ENCODE measurements around the gene TAPT1. TPM values are rescaled to one million over a fixed set of nuclear protein-coding genes. Genes with fewer than 3 reads are reported as not detected.

Gene TAPT1, protein sequence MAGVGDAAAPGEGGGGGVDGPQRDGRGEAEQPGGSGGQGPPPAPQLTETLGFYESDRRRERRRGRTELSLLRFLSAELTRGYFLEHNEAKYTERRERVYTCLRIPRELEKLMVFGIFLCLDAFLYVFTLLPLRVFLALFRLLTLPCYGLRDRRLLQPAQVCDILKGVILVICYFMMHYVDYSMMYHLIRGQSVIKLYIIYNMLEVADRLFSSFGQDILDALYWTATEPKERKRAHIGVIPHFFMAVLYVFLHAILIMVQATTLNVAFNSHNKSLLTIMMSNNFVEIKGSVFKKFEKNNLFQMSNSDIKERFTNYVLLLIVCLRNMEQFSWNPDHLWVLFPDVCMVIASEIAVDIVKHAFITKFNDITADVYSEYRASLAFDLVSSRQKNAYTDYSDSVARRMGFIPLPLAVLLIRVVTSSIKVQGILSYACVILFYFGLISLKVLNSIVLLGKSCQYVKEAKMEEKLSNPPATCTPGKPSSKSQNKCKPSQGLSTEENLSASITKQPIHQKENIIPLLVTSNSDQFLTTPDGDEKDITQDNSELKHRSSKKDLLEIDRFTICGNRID
- 10 to 100 TPM; 35.9 to 39.9 TPM for total RNA-seq
- long read RNA-seq, full-length matches to known transcripts = 1 of 1 reads
- long read RNA-seq, partial matches to known transcripts = 0 of 1 reads
- long read RNA-seq, other reads (novel, unspliced or antisense) = 0 of 1 reads

DNA sequence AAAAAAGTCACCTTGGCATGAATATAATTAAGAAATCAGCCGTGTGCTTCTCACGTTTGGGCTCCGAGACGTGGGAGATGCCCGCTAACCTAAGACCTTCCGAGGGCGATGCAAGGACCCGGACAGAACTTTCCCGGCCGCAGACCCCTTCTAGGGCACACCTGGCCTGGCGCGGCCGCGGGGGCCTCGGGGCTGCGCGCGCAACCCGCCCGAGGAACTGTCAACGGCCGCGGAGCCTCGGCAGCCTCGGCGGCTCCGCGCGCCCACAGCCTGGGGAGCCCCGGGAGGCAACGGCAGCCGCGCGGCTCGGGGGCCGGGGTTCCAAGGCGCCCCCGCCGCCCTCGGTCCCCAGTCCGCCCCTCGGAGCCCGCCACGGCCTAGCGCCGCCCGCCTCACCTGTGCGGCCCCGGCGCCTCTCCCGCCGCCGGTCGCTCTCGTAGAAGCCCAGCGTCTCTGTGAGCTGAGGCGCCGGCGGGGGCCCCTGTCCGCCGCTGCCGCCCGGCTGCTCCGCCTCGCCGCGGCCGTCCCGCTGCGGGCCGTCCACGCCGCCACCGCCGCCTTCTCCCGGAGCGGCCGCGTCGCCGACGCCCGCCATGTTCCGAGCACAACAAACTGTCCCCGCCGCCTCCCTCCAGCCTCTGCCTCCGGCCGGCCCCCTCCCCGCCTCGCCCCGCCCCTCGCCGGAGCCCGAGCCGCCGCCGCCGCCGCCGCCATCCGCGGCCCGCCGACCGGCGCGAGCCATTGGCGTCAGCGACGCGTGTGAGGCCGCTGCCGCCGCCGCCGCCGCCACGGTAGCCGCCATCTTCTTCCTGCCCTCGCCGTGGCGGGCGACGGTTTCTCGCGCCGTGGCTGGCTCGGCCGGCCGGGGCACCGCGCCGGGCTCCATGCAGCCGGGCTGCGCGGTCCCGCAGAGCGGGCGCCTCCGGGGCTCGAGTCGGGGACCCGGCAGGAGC, at the start of gene TAPT1:
TSS of gene TAPT1 (minus strand) at position 609 of the 953 bp plus-strand sequence. CDS start at position 595, 14 bp downstream.
- DNase-seq (peak; percentile 88), ATAC-seq (peak; percentile 80 to 91)
- intact Hi-C loops (cut with DNase I) = no loop called here

DNA sequence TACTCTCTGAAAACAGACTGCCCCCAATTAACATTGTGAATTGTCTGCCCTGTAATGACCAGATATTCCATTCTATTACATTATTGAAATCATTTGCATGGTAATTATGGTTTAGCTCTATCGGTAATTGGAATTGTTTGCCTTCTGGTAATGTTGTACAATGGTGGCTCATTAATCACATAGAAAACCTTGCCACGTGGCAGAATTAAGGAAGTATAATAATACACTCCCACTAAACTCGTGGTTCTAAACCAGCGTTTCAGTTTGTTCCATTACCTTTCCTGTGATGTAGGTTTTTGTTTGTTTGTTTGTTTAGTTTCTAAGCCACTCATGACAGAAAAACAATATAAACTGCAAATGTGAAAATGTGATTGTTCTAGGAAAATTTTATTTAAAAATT, 45.1 kb upstream of the TAPT1 start:
- ATAC-seq (no peak), DNase-seq (no peak)
- intact Hi-C loops (cut with DNase I) = no loop called here

DNA sequence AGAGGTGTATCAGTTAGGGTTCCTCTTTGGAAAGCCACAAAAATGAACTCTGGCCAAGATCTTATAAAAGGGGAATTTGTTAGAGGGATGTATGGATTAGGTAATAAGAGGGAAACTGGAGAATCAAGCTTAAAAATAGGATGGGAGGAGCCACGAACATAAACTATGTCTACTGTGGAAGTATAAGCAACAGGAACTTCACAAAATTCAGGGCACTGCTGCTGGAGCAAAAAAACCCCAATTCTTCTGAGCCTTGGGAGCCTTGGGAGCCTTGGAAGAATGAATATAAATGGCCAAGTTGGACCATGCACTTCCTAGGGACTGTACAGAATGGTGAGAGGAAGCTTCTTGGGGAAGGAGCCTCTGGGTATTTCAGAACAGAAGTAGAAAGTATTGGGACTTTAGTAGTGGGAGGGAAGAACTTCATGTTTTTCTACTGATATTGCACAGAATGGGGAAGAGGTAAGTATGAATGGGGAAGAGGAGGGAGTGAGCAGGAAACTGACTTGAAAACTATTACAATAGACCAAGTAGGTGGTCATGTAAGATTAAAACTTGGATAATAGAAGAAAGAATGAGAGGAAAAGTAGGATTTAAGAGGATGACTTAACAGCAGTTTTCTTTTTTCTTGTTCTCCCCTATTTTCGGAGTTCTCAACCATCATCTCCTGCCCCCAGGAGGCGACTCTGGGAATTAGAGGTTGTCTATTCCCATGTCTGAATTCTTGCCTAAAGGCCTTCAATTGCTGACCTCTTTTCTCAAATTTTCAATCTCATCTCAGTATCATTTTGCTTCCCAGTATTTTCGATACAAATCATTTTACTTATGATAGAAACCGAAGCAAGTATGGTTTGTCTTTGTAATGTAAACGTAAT, 44.4 kb upstream of the TAPT1 start:
- intact Hi-C loops (cut with DNase I) = no loop called here
- ATAC-seq (peak; percentile 28 to 55), DNase-seq (no peak)

DNA sequence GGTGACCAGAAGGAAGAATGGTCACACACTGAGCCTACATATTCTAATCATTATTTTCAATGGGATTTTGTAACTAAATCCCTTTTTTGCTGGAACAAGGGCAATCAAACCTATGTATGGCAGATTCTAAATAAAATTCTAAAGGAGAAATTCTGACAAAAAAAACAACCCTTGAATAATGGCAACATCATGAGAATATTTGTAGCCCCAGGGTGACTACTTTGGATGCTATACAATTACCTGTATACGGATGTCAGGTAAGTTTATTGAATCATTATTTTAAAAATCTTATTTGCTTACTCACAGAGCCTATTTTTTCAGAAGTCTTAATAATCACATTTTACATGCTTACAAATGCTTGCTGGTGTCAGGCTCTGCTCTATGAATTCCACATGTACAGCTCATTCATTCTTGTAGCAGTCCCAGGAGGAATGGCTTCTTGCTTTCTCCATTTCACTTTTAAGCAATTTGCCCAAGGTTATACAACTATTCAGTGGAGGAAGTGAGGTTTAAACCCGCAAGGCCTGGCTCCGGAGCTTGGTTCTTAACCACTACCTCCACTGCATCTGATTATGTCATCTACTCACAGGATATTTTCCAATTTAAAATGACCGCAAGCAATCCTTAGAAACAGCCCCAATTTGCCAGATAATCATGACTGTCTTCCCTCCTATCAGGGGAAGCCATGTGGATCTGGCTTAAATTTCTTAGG, 43.6 kb upstream of the TAPT1 start:
- intact Hi-C loops (cut with DNase I) = loop anchor here (10.0 kb wide), 2 partner anchors 245 to 385 kb away; no protein-coding TSS in a partner anchor
- peak; percentile 22 for DNase-seq
- ATAC-seq = peak; percentile 74 to 79

DNA sequence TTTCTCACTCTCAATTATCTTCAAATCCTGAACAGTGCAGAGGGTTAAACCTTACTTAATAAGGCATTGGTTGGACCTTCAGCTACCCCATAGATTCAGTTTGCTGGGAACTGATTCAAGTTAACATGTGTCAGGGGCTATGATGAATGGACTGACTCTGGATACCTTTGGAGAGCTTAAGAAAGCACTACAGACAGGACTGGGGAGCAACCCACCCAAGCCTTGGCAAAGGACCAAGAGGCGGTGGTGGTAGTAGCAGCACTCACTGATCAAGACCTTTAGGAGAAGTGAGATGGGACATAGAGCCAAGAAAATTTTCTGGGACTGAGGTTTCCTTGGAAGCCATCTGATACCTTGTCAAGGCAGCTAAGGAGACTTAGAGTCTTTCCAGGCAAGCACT, 43.0 kb upstream of the TAPT1 start:
- intact Hi-C loops (cut with DNase I) = loop anchor here (10.0 kb wide), 2 partner anchors 244 to 384 kb away; no protein-coding TSS in a partner anchor
- ATAC-seq (no peak), DNase-seq (no peak)

DNA sequence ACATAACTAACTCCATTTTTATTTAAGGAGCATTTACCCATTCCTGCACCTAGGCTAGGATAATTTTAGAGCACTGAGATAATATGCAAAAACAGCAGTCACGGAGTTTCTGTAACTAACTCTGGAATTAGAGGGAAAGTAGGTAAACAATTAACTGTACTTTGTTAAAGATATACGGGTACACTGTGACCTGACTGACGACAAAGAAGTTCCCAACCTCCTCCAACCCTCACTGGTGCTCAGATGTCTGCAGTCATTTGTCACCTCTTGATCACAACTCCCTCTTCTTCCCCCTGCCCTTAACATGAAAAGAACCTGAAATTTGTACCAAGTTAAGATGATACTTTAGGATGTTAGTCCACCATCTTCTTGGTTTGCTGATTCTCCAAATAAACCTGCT, 42.0 kb upstream of the TAPT1 start:
- intact Hi-C loops (cut with DNase I) = loop anchor here (10.0 kb wide), 2 partner anchors 243 to 383 kb away; no protein-coding TSS in a partner anchor
- DNase-seq (no peak), ATAC-seq (no peak)

DNA sequence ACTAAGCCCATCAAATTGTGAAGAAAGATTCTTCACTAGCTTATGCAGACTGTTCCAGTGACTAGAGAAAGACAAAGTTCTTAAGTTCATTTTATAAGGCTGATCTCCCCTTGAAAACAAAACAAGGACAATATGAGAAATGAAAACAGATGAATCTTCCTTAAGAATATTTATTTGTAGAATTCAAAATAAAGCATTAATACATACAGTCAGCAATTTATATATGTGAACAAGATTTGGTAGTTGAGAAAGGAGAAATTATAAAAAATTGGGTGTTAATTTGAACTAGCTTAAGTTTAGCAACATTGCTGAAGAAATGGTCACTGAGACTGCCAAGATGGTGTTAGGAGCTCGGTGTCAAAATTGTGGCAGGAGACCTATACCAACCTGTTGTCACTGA, 41.4 kb upstream of the TAPT1 start:
- no peak for ATAC-seq
- DNase-seq = no peak
- intact Hi-C loops (cut with DNase I) = loop anchor here (10.0 kb wide), 2 partner anchors 243 to 383 kb away; no protein-coding TSS in a partner anchor

DNA sequence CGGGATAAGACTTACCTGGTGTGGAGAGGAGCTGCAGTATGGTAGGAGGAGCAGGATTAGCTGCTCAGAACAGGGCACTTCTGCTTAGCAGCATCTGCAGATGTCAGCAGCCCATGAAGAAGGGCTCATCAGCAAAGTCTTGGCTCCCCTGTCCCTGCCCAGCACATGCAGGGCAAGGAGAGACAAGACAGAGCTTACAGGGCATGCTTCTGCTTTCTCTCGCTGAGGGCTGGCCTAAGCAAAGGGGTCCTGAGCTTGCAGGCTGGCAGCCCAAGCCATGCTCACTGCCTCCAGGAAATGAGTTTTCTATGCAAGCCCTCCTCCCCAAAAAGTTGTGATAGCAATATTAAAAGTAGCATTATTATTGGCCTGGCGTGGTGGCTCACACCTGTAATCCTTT, 39.5 kb upstream of the TAPT1 start:
- ATAC-seq (no peak), DNase-seq (no peak)
- intact Hi-C loops (cut with DNase I) = loop anchor here (1.0 to 10.0 kb wide), 3 partner anchors 240 to 381 kb away; no protein-coding TSS in a partner anchor

DNA sequence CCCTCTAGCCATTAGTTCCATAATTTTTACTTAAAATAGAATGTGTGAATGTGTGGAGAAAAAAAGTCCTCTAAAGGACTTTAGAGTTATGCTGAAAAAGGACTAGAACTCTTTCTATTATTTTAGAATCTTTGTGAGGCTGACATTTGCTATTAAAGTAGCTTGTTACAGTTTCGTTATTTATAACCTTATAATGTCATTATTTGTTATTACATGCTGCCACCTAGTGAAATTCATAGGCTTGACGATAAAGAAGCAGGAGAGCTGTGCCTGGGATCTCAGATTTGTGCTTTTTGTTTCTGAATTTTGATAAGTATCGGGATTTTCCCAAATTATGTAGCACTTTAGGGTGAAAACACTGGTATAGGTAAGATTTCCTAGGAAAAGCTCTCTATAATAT, 38.5 kb upstream of the TAPT1 start:
- intact Hi-C loops (cut with DNase I) = loop anchor here (1.0 to 10.0 kb wide), 4 partner anchors 67 to 380 kb away; no protein-coding TSS in a partner anchor
- peak; percentile 67 to 75 for ATAC-seq
- no peak for DNase-seq

DNA sequence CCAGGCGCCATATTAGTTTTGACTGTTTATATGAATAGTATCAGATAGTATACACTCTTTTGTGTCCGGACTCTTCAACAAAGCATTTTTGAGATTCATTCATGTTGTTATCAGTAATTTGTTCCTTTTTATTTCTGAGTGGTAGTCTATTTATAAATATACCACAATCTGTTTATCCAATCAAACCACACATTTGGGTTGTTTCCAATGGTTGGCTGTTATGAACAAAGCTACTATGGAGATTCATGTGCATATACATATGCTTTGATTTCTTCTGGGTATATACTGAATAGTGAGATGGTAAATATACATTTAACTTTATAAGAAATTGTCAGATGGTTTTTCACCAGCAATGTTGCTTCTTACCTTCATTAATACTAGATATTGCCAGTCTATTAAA, 36.8 kb upstream of the TAPT1 start:
- DNase-seq (no peak), ATAC-seq (no peak)
- intact Hi-C loops (cut with DNase I) = loop anchor here (5.0 to 10.0 kb wide), 3 partner anchors 66 to 378 kb away; no protein-coding TSS in a partner anchor

DNA sequence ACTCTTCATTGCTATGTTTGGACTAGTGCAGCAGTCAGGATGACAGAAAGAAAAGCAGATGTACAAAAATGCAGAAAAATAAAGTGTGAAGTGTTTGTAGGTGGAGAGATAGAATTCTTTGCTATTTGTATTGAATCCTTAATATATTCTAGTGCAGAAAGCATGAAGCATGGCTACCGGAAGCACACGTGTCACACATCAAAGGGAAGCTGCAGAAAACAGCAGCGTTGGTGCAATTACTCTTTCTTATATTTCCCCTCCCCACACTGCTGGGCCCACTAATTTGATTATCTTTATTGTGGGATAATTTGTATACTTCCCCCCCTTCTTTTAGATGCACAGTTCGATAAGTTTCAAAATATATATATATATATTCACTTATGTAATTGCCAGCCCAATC, 35.9 kb upstream of the TAPT1 start:
- no peak for DNase-seq
- no peak for ATAC-seq
- intact Hi-C loops (cut with DNase I) = loop anchor here (5.0 to 10.0 kb wide), 3 partner anchors 65 to 377 kb away; no protein-coding TSS in a partner anchor

DNA sequence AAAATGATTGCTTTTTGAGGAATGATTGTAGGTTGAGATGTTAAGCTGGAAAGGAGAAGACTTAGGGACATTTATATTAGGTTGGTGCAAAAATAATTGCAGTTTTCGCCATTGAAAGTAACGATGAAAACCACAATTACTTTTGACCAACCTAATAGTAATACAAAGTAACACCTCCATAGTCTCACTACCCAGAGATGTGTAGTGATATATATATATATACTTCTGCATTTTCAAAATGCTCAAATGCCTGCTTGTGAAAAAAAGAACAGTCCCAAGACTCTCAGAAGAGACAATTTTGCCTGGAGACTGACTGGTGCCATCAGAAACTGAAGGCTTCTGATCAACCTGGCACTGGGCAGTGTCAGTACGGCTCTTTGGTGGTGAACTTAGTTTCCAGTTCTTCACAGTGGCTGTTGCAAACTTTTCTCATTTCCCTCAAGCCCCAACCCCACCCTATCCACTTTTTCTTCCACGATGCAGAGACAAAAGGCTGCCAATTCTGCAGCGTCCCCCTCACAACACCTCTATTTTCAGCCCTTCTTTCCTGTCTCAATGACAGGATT, 35.1 kb upstream of the TAPT1 start:
- intact Hi-C loops (cut with DNase I) = loop anchor here (5.0 to 10.0 kb wide), 3 partner anchors 64 to 377 kb away; no protein-coding TSS in a partner anchor
- DNase-seq = no peak
- ATAC-seq = no peak

DNA sequence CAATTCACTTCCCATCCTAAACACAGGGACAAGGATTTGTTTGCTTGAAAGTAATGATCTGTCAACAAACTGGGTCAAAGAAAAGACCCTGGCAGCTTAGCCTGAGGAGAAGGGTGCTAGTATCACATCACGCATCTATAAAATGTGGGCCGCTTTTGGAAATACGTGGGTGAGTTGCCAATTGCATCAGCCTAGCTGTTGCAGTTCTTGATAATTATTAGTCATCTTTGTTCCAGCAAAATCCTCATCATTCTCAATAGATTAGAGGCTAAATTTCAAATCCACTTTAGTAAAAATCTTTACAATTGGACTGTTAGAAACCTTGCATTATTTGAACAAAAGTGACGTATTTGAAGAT, 33.6 kb upstream of the TAPT1 start:
- DNase-seq = no peak
- intact Hi-C loops (cut with DNase I) = loop anchor here (5.0 to 10.0 kb wide), 3 partner anchors 63 to 375 kb away; no protein-coding TSS in a partner anchor
- no peak for ATAC-seq

DNA sequence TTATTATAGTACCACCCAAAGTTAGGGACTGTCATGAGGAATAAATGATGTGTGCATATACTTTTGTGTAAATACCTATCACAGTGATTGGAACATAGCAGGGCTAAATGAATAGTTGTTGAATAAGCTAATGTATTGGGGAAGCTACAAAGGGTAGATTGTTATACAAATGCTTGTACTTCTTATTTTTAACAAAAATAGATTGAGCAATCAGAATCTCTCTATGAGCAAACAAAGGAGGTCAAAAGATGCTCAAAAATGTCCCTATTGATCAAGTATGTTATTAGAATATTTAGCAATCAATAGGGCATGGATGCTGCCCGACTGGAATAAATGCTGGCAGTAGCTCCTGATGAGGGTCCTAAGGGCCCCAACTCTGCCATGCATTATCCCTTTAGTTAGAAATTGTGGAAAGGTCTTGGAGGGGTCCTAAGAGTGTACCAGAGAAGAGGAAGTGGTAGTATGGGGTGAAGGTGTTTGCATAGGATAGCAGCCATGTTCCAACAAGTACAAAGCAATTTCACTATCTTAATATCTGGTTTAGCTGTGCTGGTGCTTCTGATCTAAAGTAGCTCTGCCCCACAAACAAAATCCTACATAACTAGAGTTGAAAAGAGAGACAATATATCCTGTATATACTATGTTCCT, 33.1 kb upstream of the TAPT1 start:
- intact Hi-C loops (cut with DNase I) = no loop called here
- DNase-seq (no peak), ATAC-seq (no peak)

DNA sequence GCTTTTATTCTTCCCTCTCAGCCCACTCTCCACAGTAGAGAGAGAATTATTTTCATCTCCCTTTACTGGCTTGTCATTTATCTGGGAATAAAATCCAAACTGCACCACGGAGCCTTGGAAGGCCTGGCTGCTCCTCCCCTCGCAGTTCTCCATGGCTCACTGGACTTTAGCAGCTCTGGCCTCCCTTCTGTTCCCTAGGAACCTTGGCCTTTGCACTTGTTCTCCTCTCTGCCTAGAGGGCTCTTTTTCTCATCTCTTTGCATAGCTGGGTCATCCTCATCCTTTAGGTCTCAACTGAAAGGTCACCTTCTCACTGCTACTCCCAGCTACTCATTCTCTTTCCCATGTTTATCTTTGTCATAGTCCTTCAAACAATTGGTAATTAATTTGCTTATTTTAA, 31.3 kb upstream of the TAPT1 start:
- intact Hi-C loops (cut with DNase I) = no loop called here
- no peak for ATAC-seq
- no peak for DNase-seq

DNA sequence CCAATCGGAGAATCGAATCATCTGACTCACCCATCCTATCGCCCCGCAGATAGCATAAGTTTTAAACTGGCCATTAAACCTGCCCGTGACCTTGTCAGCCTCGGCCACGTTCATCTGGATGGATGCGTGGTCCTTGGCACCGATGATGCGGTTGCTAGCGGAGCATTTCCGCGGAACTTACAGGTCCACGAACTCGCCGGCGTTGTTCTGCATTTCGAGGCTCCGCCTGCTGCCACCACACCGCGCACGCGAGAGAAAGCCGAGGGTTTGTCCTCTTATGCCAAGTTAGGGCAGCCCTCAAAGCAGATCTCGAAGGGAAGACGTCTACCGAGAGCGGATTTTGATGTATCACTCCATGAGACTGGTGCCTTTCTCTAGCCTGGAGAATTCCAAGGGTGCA, 30.1 kb upstream of the TAPT1 start:
- DNase-seq (no peak), ATAC-seq (no peak)
- intact Hi-C loops (cut with DNase I) = no loop called here

DNA sequence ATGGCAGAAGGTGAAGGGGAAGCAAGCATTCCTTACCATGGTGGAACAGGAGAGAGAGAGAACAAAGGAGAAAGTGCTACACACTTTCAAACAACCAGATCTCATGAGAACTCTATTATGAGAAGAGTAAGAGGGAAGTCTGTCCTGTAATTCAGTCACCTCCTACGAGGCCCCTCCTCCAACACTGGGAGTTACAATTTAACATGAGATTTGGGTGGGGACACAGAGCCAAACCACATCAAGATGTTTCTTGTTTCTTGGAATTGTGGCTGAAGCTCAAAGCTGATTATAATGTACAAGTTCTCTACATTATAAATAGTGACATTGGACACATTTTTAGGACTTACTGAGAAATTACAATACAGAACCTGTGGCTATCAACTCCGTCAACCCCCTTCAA, 29.5 kb upstream of the TAPT1 start:
- intact Hi-C loops (cut with DNase I) = no loop called here
- no peak for ATAC-seq
- no peak for DNase-seq

Data from left cardiac atrium (tissue), 4 donors.